ENCODE data around the gene PLD1.
A peak's percentile ranks its signal among the peaks of the same experiment; 100 is the strongest.

PLD1 gene

GRCh38 chr3:171797265-171797679 lies 13.0 kb downstream of the PLD1 start:
- DNase-seq (ENCODE audit: low read depth in 1 of 2, low spot score in 1 of 2), result no peak
- TF ChIP-seq JUND (IDR thresholded peaks at IDR 0.05; ENCODE audit: low read depth), result no peak
- in situ Hi-C loops (cut with HindIII; ENCODE audit: low pct_unique_long_range_greater_than_20kb, low sequenced_read_pairs), result no loop called here

- in situ Hi-C loops (cut with HindIII; ENCODE audit: low pct_unique_long_range_greater_than_20kb, low sequenced_read_pairs), result no loop called here
- no peak for TF ChIP-seq JUND (IDR thresholded peaks at IDR 0.05; ENCODE audit: low read depth)
Measured at GRCh38 chr3:171796625-171797264, 13.5 kb downstream of the PLD1 start.

GRCh38 chr3:171792531-171792930 lies 17.8 kb downstream of the PLD1 start:
- DNase-seq (ENCODE audit: low read depth in 1 of 2, low spot score in 1 of 2), result no peak
- in situ Hi-C loops (cut with HindIII; ENCODE audit: low pct_unique_long_range_greater_than_20kb, low sequenced_read_pairs), result no loop called here
- TF ChIP-seq JUND (IDR thresholded peaks at IDR 0.05; ENCODE audit: low read depth), result no peak

More at GRCh38 chr3:171796625-171797264, 13.5 kb downstream of the PLD1 start:
- DNase-seq (ENCODE audit: low read depth in 1 of 2, low spot score in 1 of 2), result no peak

- no peak for TF ChIP-seq JUND (IDR thresholded peaks at IDR 0.05; ENCODE audit: low read depth)
- in situ Hi-C loops (cut with HindIII; ENCODE audit: low pct_unique_long_range_greater_than_20kb, low sequenced_read_pairs), result no loop called here
- no peak for DNase-seq (ENCODE audit: low read depth in 1 of 2, low spot score in 1 of 2)
Measured at GRCh38 chr3:171791692-171792076, 18.6 kb downstream of the PLD1 start.

GRCh38 chr3:171790898-171791691 lies 19.2 kb downstream of the PLD1 start:
- in situ Hi-C loops (cut with HindIII; ENCODE audit: low pct_unique_long_range_greater_than_20kb, low sequenced_read_pairs), result no loop called here
- DNase-seq (ENCODE audit: low read depth in 1 of 2, low spot score in 1 of 2), result no peak
- TF ChIP-seq JUND (IDR thresholded peaks at IDR 0.05; ENCODE audit: low read depth), result no peak

GRCh38 chr3:171790574-171790897 lies 19.7 kb downstream of the PLD1 start:
- no peak for DNase-seq (ENCODE audit: low read depth in 1 of 2, low spot score in 1 of 2)

GRCh38 chr3:171789759-171790505 lies 20.4 kb downstream of the PLD1 start:
- peak; percentile 41 to 84 for DNase-seq (ENCODE audit: low read depth in 1 of 2, low spot score in 1 of 2)
- in situ Hi-C loops (cut with HindIII; ENCODE audit: low pct_unique_long_range_greater_than_20kb, low sequenced_read_pairs), result no loop called here
- no peak; the same call in 1 of the 2 replicates for TF ChIP-seq JUND (IDR thresholded peaks at IDR 0.05; ENCODE audit: low read depth)

More at GRCh38 chr3:171790574-171790897, 19.7 kb downstream of the PLD1 start:
- TF ChIP-seq JUND (IDR thresholded peaks at IDR 0.05; ENCODE audit: low read depth), result no peak
- in situ Hi-C loops (cut with HindIII; ENCODE audit: low pct_unique_long_range_greater_than_20kb, low sequenced_read_pairs), result no loop called here

- TF ChIP-seq JUND (IDR thresholded peaks at IDR 0.05; ENCODE audit: low read depth), result no peak
- in situ Hi-C loops (cut with HindIII; ENCODE audit: low pct_unique_long_range_greater_than_20kb, low sequenced_read_pairs), result no loop called here
- DNase-seq (ENCODE audit: low read depth in 1 of 2, low spot score in 1 of 2), result peak in 1 of 2 experiments; percentile 55
Measured at GRCh38 chr3:171788546-171789351, 21.5 kb downstream of the PLD1 start.

GRCh38 chr3:171786997-171787396 lies 23.3 kb downstream of the PLD1 start:
- no peak for TF ChIP-seq JUND (IDR thresholded peaks at IDR 0.05; ENCODE audit: low read depth)
- DNase-seq (ENCODE audit: low read depth in 1 of 2, low spot score in 1 of 2), result no peak
- in situ Hi-C loops (cut with HindIII; ENCODE audit: low pct_unique_long_range_greater_than_20kb, low sequenced_read_pairs), result no loop called here

- in situ Hi-C loops (cut with HindIII; ENCODE audit: low pct_unique_long_range_greater_than_20kb, low sequenced_read_pairs), result no loop called here
- no peak for DNase-seq (ENCODE audit: low read depth in 1 of 2, low spot score in 1 of 2)
Measured at GRCh38 chr3:171784937-171785336, 25.3 kb downstream of the PLD1 start.

GRCh38 chr3:171784387-171784786 lies 25.9 kb downstream of the PLD1 start:
- TF ChIP-seq JUND (IDR thresholded peaks at IDR 0.05; ENCODE audit: low read depth), result no peak
- in situ Hi-C loops (cut with HindIII; ENCODE audit: low pct_unique_long_range_greater_than_20kb, low sequenced_read_pairs), result no loop called here
- no peak for DNase-seq (ENCODE audit: low read depth in 1 of 2, low spot score in 1 of 2)

More at GRCh38 chr3:171784937-171785336, 25.3 kb downstream of the PLD1 start:
- TF ChIP-seq JUND (IDR thresholded peaks at IDR 0.05; ENCODE audit: low read depth), result no peak

- DNase-seq (ENCODE audit: low read depth in 1 of 2, low spot score in 1 of 2), result no peak
- in situ Hi-C loops (cut with HindIII; ENCODE audit: low pct_unique_long_range_greater_than_20kb, low sequenced_read_pairs), result no loop called here
Measured at GRCh38 chr3:171783626-171784025, 26.7 kb downstream of the PLD1 start.

More at GRCh38 chr3:171783626-171784025, 26.7 kb downstream of the PLD1 start:
- no peak for TF ChIP-seq JUND (IDR thresholded peaks at IDR 0.05; ENCODE audit: low read depth)
